ENCODE measurements around the gene ASB10.

DNA sequence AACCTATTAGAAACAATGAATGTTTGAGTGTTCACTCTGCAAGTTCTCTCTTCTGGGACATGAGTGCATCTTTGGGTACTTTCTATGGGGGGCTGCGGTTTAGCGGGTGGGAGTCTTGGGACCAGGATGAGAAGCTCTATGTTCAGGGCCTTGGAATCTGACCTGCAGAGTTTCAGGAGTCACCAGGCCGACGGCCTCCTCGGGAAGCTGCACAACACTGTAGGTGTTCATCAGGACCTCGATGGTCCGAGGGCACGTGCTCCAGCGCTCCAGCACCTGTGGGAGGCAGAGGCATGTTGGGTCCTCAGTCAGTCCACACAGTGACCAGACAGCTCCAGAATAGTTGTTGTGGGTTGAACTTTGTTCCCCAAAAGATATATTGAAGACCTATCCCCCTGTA is 10.6 kb downstream of the ASB10 start:
- no peak for TF ChIP-seq EP300 (IDR thresholded peaks at IDR 0.05; ENCODE audit: borderline replicate concordance in 1 of 2, low read depth in 1 of 2, low read length in 1 of 2)
- TF ChIP-seq, protein P1, sequence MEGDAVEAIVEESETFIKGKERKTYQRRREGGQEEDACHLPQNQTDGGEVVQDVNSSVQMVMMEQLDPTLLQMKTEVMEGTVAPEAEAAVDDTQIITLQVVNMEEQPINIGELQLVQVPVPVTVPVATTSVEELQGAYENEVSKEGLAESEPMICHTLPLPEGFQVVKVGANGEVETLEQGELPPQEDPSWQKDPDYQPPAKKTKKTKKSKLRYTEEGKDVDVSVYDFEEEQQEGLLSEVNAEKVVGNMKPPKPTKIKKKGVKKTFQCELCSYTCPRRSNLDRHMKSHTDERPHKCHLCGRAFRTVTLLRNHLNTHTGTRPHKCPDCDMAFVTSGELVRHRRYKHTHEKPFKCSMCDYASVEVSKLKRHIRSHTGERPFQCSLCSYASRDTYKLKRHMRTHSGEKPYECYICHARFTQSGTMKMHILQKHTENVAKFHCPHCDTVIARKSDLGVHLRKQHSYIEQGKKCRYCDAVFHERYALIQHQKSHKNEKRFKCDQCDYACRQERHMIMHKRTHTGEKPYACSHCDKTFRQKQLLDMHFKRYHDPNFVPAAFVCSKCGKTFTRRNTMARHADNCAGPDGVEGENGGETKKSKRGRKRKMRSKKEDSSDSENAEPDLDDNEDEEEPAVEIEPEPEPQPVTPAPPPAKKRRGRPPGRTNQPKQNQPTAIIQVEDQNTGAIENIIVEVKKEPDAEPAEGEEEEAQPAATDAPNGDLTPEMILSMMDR (IDR thresholded peaks at IDR 0.05), result no peak
- TF ChIP-seq JUND (IDR thresholded peaks at IDR 0.05), result no peak
- TF ChIP-seq, protein P2, sequence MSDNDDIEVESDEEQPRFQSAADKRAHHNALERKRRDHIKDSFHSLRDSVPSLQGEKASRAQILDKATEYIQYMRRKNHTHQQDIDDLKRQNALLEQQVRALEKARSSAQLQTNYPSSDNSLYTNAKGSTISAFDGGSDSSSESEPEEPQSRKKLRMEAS (IDR thresholded peaks at IDR 0.05; ENCODE audit: low read depth), result no peak
- TF ChIP-seq RXRA (IDR thresholded peaks at IDR 0.05; ENCODE audit: borderline replicate concordance, low read depth), result no peak
